HG03159 (cell line): ENCODE data around the gene STIP1.
"Not testable (repeated sequence)": the region's sequence is repeated elsewhere in the genome, so short reads cannot be mapped to it uniquely, and the experiment has no call there.

ENCODE experiments used
- ATAC-seq: cut with Tn5 transposase; IDR thresholded peaks from one replicate; pipeline ENCODE4 v1.9.1; 2021; ENCODE audit warnings: mild to moderate bottlenecking, moderate library complexity; ENCODE audit not compliant: unreplicated experiment

Gene STIP1

DNA sequence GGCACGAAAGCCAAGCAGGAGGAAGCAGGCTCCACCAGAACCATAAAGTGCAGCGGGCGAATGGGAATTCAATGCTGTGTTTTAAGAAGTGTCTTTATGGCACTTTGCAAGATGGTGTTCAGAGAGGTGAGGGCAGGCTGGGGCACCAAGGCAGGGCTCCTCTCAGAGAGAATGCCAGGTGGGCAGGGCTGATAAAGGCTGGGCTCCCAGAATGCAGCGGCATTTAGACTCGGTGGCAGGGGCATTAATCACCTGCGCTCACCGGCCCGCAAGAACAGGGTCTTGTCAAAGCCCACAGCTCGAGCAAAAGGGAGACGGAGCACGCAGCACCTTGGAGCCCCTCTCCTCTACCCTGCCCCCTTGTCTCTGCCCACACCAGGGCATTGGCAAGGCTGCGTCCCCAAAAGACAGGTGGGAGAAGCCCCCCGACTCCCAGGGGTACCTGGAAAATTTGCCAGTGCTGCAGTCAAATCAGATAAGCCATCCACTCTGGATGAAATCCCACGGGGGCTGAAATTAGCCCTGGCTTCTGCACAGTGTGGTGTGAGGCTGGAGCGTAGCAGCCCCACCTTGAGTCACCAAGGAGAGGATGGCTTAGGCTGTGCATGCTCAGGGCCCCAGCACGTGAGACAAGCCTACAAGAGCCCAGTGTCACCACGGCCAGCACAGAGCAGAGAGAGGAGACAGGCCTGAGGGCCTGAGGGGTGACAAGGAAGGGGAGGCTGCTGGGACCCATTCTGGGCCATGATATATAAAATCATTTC, 28.2 kb upstream of the STIP1 start:
- no peak for ATAC-seq

- no peak for ATAC-seq
These were observed 24.9 kb upstream of the STIP1 start for GRCh38 chr11:64161037-64161436.

GRCh38 chr11:64162769-64163168, 23.2 kb upstream of the STIP1 start:
- ATAC-seq: not testable (repeated sequence)

DNA sequence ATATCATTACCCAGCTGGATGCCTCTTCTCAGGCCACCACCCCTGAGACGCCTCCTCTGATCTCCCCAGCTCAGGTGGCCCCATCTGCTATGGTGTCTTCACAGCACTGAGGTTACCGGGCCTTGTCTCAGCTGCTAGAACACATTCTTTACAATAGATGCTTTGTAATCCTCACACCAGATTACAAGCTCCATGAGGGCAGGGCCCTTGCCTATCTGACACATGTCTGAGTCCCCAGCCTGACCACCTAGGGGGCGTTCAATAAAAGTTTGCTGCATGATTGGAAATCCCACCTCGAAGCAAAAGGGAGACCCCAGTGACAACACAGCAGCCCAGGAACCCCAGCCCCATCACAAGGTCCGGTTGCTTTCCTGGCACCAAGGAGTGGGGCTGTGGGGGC, 22.0 kb upstream of the STIP1 start:
- no peak for ATAC-seq

DNA sequence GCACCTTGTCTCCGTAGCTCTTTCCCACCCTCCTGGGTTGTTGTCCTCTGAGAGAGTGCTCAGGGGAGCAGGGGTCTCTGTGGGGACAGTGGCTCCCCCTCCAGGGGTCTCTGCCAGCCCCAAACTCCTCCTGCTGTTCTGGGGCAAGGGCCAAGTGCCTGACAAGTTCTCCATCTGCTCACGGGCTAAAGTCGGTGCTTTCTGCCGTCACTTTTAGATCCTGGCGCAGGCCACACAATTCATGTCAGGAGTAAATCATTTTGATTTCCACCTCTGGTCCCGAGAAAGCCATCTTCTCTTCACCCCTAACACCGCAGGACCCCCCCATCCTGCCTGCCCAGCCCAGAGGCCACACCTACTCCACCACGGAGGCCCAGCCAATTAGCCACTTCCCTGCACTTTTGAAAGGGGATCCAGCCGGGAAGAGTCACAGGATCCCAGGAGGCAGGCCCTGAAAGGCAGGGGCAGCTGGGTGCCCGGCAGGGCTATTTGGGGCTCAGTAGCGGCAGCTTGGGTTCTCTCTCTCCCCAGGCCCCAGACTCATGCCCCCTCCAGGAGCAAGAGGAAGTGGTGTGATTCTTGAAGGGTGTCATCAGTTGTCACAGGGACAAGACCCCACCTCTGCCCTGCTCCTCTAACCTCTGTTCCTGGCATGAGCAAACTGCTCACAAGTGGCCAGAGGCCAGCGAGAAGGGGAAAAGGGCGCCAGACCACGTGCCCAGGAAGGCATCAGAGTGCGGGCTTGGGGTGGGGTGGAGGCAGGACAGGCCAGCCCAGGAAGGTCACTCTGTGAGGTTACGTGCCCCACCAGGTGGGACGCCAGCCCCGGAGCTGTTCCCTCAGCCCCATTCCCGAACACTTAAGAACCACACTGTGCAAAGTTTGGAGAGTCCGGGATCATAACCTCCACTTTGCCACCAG, 21.3 kb upstream of the STIP1 start:
- ATAC-seq: no peak

DNA sequence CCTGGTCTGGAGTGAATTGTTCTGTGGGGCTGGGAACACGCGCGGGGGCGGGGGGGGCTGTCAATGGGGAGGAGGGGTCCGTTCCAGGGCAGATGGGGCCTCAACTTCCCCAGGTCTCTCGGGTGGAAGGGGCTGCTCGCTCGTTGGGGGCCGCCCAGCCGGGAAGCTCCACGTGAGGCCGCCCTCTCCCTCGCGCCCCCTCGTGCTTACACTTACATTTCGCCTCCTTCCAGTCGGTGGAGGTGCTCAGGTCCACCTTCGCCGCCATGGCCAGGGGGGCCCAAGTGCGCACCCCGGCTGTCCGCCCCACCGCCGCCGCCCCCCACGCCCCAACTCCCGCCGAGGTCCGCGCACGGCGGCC, 20.5 kb upstream of the STIP1 start:
- no peak for ATAC-seq

DNA sequence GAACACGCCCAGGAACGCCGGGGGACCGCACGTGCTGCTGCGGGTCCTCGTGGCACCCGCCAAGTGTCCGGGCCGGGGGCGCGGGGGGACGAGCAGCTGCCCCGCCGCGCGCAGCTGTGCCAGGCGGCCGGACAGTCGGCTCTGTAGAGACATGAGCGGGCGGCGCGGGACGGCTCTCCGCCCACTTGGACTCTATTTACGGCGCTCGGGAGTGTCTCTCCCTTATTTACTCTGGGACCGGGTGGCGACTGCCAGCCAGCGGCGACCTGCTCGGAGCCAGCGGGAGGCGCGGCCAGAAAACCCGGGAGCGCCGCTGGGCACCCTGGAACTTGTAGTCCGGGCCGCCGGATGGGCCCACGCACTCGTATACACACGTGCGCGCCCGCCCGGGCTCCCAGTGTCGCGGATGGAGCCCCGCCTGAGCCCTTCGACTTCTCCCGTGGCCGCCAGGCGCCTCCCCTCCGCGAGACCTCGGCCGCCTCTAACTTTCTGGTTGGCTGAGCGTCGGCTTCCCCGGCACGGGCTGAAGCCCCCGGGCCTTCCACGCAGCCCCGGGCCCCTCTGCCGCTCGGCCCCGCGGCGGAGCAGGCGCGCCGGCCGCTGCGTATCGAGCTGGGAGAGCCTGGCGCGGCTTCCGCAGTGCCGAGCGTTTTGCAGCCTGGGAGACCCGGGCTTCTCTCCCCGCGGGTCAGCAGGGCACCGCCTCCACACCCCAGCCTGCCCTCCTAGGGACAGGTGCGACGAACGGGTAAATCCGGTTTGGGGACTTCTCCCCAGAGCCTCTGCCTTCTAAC, 19.9 kb upstream of the STIP1 start, which contains the start of gene MACROD1:
Gene MACROD1 (minus strand): TSS at position 272 of the 794 bp plus-strand sequence. CDS start 119 bp downstream, at position 153.
- ATAC-seq: peak; percentile 83

- no peak for ATAC-seq
These were observed 15.6 kb upstream of the STIP1 start for GRCh38 chr11:64170419-64170818.

GRCh38 chr11:64173616-64174355, 12.2 kb upstream of the STIP1 start:
- no peak for ATAC-seq

DNA sequence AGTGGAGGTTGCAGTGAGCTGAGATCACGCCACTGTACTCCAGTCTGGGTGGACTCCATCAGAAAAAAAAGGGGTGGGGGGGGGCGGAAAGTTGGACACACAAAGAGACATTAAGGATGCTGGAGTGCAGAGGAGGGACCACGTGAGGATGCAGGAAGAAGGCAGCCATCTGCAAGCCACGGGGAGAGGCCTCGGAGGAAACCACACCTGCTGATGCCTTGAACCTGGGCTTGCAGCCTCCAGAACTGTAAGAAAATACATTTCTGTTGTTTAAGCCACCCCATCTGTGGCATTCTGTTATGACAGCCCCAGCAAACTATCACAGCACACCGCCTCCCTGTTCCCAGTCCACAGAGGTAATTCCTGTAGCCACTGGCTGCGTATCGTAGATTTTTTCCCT, 9.2 kb upstream of the STIP1 start:
- ATAC-seq: no peak

DNA sequence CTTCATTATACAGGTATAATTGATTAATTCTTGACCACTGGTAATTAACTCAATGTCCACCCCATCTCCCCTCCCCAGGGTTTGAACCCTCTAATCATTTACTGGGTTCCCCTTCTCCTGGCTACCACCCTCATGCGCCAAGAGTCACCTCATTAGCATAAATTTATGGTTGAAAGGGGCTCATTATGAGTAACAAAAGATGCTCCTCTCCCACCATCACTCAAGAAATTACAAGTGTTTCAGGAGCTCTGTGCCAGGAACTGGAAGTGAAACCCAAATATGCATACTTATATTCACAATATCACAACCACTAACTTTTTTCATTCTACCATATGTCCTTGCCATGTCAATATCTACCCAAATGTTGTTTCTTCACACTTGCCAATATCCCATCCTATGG, 7.8 kb upstream of the STIP1 start:
- no peak for ATAC-seq

DNA sequence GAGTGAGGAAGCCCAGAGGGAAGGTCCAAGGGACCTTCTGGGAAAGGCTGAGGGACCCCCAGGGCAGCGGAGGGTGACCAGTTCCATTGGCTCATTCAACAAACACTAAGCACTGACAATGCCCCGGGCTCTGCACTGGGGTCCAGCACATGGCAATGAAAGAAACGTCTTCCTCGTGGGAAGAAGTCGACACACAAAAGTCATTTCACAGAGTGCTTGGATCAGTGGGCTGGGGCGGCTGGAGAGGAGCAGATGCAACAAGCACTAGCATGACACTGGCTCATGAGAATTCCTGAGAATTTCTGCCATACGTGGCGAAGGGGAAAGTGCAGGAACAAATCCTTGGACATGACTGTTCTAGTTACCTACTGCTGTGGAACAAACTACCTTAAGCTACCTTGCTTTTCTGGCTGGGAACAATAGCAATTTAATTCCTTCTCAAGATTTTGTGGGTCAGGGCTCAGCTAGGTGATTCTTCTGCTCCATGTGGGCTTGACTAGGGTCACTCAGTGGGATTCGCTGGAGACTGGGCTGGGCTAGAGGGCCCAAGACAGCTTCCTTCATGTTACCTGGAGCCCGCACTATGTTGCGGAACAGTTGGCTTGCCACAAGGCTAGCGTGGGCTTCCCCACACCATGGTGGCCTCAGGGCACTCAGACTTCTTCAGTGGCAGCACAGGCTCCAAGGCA, 6.9 kb upstream of the STIP1 start:
- no peak for ATAC-seq

- ATAC-seq: no peak
These were observed 5.1 kb upstream of the STIP1 start for GRCh38 chr11:64180891-64181290.

DNA sequence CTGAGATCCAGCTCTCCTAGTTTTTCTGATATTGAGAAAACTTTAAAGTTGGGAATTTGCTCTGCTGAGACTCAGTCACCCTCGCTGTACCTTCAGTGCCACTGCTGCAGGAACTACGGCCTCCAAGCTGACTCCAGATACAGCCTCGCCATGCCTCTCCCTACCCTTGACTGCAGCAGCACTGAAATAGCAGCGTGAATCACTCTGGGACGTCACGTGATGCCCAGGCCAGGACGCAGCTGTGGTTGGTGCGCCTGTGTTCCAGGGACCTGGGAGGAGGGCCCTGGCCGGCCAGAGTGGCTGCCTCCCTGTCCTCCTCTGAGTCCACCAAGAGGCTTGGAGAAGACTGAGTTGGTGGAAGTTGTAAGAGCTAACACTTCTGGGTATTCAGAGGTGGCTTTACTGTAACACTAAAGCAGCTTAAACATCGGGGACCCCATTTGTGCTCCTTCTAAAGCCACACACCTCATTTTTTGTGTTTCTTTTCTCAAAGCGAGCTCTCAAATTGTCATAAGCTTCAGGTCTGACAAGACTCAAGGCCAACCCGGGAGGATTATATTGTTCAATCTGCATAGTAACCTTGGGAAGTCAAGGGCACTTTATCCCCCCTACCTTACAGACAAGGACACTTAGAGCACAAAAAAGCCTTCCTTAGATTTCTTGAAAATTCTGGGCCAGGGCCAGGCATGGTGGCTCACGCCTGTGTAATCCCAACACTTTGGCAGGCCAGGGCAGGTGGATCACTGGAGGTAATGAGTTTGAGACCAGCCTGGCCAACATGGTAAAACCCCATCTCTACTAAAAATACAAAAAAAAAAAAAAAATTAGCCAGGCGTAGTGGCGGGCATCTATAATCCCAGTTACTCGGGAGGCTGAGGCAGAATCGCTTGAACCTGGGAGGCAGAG, 4.2 kb upstream of the STIP1 start:
- no peak for ATAC-seq

GRCh38 chr11:64183890-64184289, 2.1 kb upstream of the STIP1 start:
- ATAC-seq: no peak

DNA sequence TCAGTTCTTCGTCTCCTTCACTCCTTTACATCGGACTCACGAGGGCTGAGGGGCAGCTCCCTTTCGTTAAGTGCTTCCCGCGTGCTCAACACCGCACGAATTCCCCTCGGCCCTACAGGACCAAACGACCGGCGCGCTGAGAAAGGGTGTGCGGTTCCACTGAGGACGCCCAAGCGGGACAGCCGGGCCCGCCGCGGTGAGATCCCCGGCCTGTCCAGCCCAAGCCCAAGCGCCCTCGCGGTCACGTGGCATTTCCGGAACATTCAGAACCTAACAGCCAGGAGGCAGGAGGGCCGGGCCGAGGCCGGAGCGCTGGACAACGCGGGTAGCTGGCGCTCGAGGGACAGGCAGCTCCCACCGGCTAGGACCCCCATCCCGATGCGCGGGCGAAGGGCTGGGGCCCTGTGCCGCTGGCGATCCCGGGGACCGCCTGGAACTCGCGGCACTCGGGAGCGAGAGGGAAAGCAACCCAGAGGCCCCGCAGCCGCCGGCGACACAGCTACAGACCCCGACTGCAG, 737 bp upstream of the STIP1 start:
- peak; percentile 23 for ATAC-seq

- ATAC-seq: no peak
These were observed 658 bp downstream of the STIP1 start for GRCh38 chr11:64186492-64187165.

DNA sequence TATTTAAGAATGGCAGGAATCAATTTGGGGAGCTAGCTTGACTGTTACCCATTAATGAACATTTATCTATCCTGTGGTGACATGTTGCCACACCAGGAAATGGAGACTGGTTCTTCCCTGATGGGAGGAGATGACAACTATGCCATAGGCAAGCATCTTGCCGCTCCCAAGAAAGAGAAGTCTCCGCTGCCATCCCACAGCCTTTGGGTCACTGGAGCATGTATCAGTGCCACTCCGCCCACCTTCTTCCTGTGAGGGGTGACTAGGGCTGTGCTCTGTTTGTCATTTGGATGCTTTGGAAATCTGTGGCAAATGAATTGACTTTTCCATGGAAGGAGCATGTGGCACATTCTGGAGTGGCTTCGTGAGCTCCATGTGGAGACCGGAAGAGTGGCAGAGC, 6.5 kb downstream of the STIP1 start:
- no peak for ATAC-seq
